Uterus (tissue), 4 donors: ENCODE data around the gene MYCBPAP. TPM values are rescaled to one million over a fixed set of nuclear protein-coding genes. Genes with fewer than 3 reads are reported as not detected.

ENCODE experiments used
- DNase-seq, 2 donors: peaks; one replicate each; pipeline ENCODE4 v3.0.0-alpha.2; 2019 to 2020
- H3K27ac ChIP-seq, 2 donors: fragments of 200-600 bp; sonication (generic); 1 replicate in 1 of 2; 2 replicates in 1 of 2; pipeline ENCODE4 v1.5.1; 2016 to 2018
- H3K27me3 ChIP-seq, 2 donors: fragments of 200-600 bp; sonication (generic); one replicate each; pipeline ENCODE4 v1.5.1; 2018 to 2019; ENCODE audit warnings: control low read depth in 1 of 2
- H3K36me3 ChIP-seq, 2 donors: fragments of 200-600 bp; sonication (generic); one replicate each; pipeline ENCODE4 v1.5.1; 2019; ENCODE audit warnings: control low read depth in 1 of 2
- H3K4me1 ChIP-seq, 2 donors: fragments of 200-600 bp; sonication (generic); one replicate each; pipeline ENCODE4 v1.5.1; 2018 to 2019; ENCODE audit warnings: control low read depth in 1 of 2
- H3K4me3 ChIP-seq, 2 donors: fragments of 200-600 bp; sonication (generic); 1 replicate in 1 of 2; 2 replicates in 1 of 2; pipeline ENCODE4 v1.5.1; 2018 to 2019; ENCODE audit warnings: mild to moderate bottlenecking in 1 of 2
- H3K9me3 ChIP-seq, 2 donors: fragments of 200-600 bp; sonication (generic); one replicate each; pipeline ENCODE4 v1.5.1; 2019; ENCODE audit warnings: control low read depth in 1 of 2
- POLR2A ChIP-seq, 2 donors: fragments of 450-650 bp; IDR thresholded peaks; one replicate each; pipeline ENCODE4 v1.6.1; 2016; ENCODE audit warnings: antibody characterized with exemption in 2 of 2, mild to moderate bottlenecking in 1 of 2, moderate library complexity in 1 of 2
- intact Hi-C: fragments of 100-400 bp; cut with DNase I; formaldehyde crosslinking; loops from one replicate; pipeline ENCODE4 v1.15.1; 2023; ENCODE audit warnings: low total_unique reads
- total RNA-seq, 4 donors: library from RNA; depleted of rRNA in 3 of 4; stranded (reverse); fragments of >200 nt in 3 of 4; gene quantifications; one replicate each; pipeline versions ENCODE4 v1.1.0 to v1.2.4, GENCODE V29; 2014 to 2023
- TF ChIP-seq, protein P1 (sequence below), 4 experiments: fragments of 200-600 bp in 2 of 4; fragments of 450-650 bp in 2 of 4; sonication (generic) in 2 of 4; IDR thresholded peaks; one replicate each; pipeline ENCODE4 v1.5.1; 2016 to 2019; ENCODE audit warnings: antibody characterized with exemption in 4 of 4, mild to moderate bottlenecking in 2 of 4, moderate library complexity in 1 of 4
- donor health status: DM: yes; HTN: yes; CAD: no.

The MYCBPAP gene
- total RNA-seq, 4 donors from 2014 or later, result 2.7 to 11.5 (median 5.1) TPM

- Histone ChIP-seq H3K27ac (no peak overlapping the region), H3K4me3 (no peak overlapping the region), H3K4me1 (no peaks in the 10 kb centered on the region), H3K27me3 (no peaks in the 10 kb centered on the region), H3K36me3 (no peaks in the 10 kb centered on the region), H3K9me3 (no peaks in the 10 kb centered on the region)
- intact Hi-C loops, result no loop called here
- no peak for TF ChIP-seq POLR2A (IDR thresholded peaks at IDR 0.05)
- TF ChIP-seq, protein P1, sequence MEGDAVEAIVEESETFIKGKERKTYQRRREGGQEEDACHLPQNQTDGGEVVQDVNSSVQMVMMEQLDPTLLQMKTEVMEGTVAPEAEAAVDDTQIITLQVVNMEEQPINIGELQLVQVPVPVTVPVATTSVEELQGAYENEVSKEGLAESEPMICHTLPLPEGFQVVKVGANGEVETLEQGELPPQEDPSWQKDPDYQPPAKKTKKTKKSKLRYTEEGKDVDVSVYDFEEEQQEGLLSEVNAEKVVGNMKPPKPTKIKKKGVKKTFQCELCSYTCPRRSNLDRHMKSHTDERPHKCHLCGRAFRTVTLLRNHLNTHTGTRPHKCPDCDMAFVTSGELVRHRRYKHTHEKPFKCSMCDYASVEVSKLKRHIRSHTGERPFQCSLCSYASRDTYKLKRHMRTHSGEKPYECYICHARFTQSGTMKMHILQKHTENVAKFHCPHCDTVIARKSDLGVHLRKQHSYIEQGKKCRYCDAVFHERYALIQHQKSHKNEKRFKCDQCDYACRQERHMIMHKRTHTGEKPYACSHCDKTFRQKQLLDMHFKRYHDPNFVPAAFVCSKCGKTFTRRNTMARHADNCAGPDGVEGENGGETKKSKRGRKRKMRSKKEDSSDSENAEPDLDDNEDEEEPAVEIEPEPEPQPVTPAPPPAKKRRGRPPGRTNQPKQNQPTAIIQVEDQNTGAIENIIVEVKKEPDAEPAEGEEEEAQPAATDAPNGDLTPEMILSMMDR (IDR thresholded peaks at IDR 0.05), result no peak
- no peak for DNase-seq
Observed at GRCh38 chr17:50518384-50519023, 10.3 kb downstream of the MYCBPAP start.

DNA sequence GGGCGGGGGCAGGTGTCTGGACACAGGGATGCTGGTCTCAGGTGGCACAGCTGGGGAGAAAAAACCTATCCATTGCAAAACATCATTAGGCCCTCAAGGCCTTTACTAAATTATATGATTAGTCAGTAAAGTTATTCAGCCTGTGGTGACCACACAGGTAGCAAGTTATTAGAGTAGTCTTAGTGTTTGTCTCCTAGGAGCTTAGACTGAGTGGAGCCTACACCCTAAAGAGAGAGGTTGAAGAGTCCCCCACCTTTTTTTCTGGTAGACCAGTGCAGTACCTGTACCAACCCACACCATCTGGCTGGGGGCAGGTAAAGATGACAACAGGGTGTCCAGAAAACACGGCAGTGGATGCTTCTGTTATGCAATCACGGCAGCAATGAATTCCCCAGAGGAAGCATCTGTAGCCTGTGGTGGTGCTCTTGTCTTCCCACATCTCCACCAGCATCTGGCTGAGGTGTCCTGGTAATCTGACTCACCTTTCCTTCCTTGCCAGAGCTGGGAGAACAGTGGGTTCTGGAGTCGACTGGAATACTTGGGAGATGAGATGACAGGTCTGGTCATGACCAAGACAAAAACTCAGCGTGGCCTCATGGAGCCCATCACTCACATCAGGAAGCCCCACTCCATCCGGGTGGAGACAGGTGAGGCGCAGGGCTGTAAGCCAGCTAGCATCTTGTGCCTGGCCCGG is 11.0 kb downstream of the MYCBPAP start:
- H3K4me1 ChIP-seq, result no peaks in the 10 kb centered on the region
- intact Hi-C loops, result no loop called here
- no peak overlapping the region for H3K27ac ChIP-seq
- H3K9me3 ChIP-seq, result no peaks in the 10 kb centered on the region
- TF ChIP-seq, protein P1 (IDR thresholded peaks at IDR 0.05), result no peak
- no peak for TF ChIP-seq POLR2A (IDR thresholded peaks at IDR 0.05)
- no peak overlapping the region for H3K4me3 ChIP-seq
- H3K27me3 ChIP-seq, result no peaks in the 10 kb centered on the region
- H3K36me3 ChIP-seq, result no peaks in the 10 kb centered on the region
- DNase-seq, result no peak

GRCh38 chr17:50520483-50520882 is 12.2 kb downstream of the MYCBPAP start:
- intact Hi-C loops, result no loop called here
- H3K4me3 ChIP-seq, result no peak overlapping the region
- H3K4me1 ChIP-seq, result no peaks in the 10 kb centered on the region
- H3K9me3 ChIP-seq, result no peaks in the 10 kb centered on the region
- no peak overlapping the region for H3K27ac ChIP-seq
- no peaks in the 10 kb centered on the region for H3K27me3 ChIP-seq
- H3K36me3 ChIP-seq, result no peaks in the 10 kb centered on the region
- DNase-seq, result no peak
- TF ChIP-seq POLR2A (IDR thresholded peaks at IDR 0.05), result no peak
- TF ChIP-seq, protein P1 (IDR thresholded peaks at IDR 0.05), result no peak

DNA sequence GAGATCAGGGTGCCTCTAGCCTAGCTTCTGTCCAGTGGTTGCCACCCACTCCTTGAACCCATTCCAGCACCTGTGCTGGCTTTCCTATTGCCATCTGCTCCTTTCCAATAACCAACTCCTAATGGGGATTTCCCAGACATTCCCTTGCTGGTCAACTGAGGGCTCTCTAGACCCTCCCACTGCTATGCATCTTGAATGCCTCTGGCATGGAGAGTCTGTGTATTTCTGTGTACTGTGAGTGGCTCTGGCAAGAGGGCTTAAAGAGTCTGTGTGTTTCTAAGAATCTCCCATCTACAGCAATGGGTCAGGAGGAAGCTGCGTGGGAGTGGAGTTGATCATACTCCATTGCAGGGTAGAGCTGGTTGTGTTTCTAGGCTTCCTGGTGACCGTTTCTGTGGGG is 13.3 kb downstream of the MYCBPAP start:
- DNase-seq, result no peak
- H3K4me3 ChIP-seq, result no peak overlapping the region
- TF ChIP-seq POLR2A (IDR thresholded peaks at IDR 0.05), result no peak
- TF ChIP-seq, protein P1 (IDR thresholded peaks at IDR 0.05), result no peak
- no peak overlapping the region for H3K27ac ChIP-seq
- intact Hi-C loops, result no loop called here
- no peaks in the 10 kb centered on the region for H3K4me1 ChIP-seq
- no peaks in the 10 kb centered on the region for H3K36me3 ChIP-seq
- H3K9me3 ChIP-seq, result no peaks in the 10 kb centered on the region
- no peaks in the 10 kb centered on the region for H3K27me3 ChIP-seq

DNA sequence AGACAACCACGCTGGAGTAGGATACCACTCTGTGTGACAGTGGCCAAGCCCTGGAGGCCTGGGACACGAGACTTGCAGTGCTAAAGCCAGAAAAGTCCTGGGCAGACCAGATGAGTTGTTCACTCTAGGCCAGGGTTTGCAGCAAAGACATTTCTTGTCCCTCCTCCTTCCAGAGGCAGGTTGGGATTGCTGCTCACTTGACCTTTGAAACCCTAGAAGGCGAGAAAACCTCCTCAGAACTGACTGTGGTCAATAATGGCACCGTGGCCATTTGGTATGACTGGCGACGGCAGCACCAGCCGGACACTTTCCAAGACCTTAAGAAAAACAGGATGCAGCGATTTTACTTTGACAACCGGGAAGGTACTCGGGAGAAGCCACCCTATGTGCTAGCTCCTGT is 14.5 kb downstream of the MYCBPAP start:
- H3K27ac ChIP-seq, result no peak overlapping the region
- no peak for DNase-seq
- intact Hi-C loops, result no loop called here
- no peaks in the 10 kb centered on the region for H3K27me3 ChIP-seq
- H3K4me1 ChIP-seq, result no peaks in the 10 kb centered on the region
- H3K9me3 ChIP-seq, result no peaks in the 10 kb centered on the region
- H3K4me3 ChIP-seq, result no peak overlapping the region
- H3K36me3 ChIP-seq, result no peaks in the 10 kb centered on the region
- TF ChIP-seq POLR2A (IDR thresholded peaks at IDR 0.05), result no peak
- TF ChIP-seq, protein P1 (IDR thresholded peaks at IDR 0.05), result no peak
